ENCODE measurements around the gene NTHL1. TPM values are rescaled to one million over a fixed set of nuclear protein-coding genes. Genes with fewer than 3 reads are reported as not detected.

The NTHL1 gene
- total and polyA plus RNA-seq, 2 of the 8 experiments (the other 6 are each of a cell fraction or from before 2014, with no cell fraction given) = 70.9 to 150 TPM

- CTCF ChIA-PET (ENCODE audit: partially characterized antibody) = interaction anchor here (0.6 to 3.5 kb wide), 9 partner anchors 8 to 118 kb away, joined by 3 to 15 read pairs (median 5); no protein-coding TSS in a partner anchor
- H2BK15ac ChIP-seq (ENCODE audit: low read length) = no peak overlapping the region
Observed at GRCh38 chr16:2070576-2071453, 23.2 kb upstream of the NTHL1 start.

More at GRCh38 chr16:2070576-2071453, 23.2 kb upstream of the NTHL1 start:
- FAIRE-seq (no peak), DNase-seq (ENCODE audit: low read depth in 1 of 2, low spot score in 2 of 2) (no peak)
- H3K27ac ChIP-seq (ENCODE audit: low read depth, low read length) = no peak overlapping the region; the same call in 1 of the 2 replicates
- no peak overlapping the region for H4K5ac ChIP-seq (ENCODE audit: insufficient read length, low read depth, low read length)
- H4K8ac ChIP-seq (ENCODE audit: extremely low read depth, insufficient read depth, low read length) = peak overlapping the region; percentile 51; the same call in 1 of the 2 replicates
- H4K91ac ChIP-seq (replicated peaks; ENCODE audit: insufficient read length, low read length) = no peak overlapping the region
- no peak for TF ChIP-seq HDAC6 (IDR thresholded peaks at IDR 0.05; ENCODE audit: low read depth, low read length)
- TF ChIP-seq POLR2AphosphoS5 (IDR thresholded peaks at IDR 0.05; ENCODE audit: low read depth, low read length) = no peak
- TF ChIP-seq RNF2 (IDR thresholded peaks at IDR 0.05; ENCODE audit: borderline replicate concordance, low read depth, low read length, missing control alignments, poor library complexity, severe bottlenecking) = no peak
- no peak for TF ChIP-seq JUN (IDR thresholded peaks at IDR 0.05; ENCODE audit: low read depth, low read length)
- TF ChIP-seq PHF8 (conservative IDR thresholded peaks at IDR 0.05; ENCODE audit: low read depth, low read length) = no peak
- TF ChIP-seq, protein P1, sequence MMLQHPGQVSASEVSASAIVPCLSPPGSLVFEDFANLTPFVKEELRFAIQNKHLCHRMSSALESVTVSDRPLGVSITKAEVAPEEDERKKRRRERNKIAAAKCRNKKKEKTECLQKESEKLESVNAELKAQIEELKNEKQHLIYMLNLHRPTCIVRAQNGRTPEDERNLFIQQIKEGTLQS (IDR thresholded peaks at IDR 0.05; ENCODE audit: insufficient read depth, low read depth, low read length) = no peak
- no peak for TF ChIP-seq RAD21 (IDR thresholded peaks at IDR 0.05 in 1 of 2, conservative IDR thresholded peaks at IDR 0.05 in 1 of 2; ENCODE audit: low read depth in 2 of 2, low read length in 2 of 2)
- TF ChIP-seq BACH1 (IDR thresholded peaks at IDR 0.05; ENCODE audit: low read length) = no peak
- TF ChIP-seq RFX5 (IDR thresholded peaks at IDR 0.05; ENCODE audit: borderline replicate concordance, low read depth, low read length) = no peak
- TF ChIP-seq CEBPB (IDR thresholded peaks at IDR 0.05; ENCODE audit: low read depth, low read length) = no peak
- no peak overlapping the region for H3K56ac ChIP-seq (replicated peaks; ENCODE audit: insufficient read length, low read depth, low read length)
- H3K79me2 ChIP-seq (ENCODE audit: control insufficient read depth in 1 of 2, insufficient read depth in 2 of 2, low read length in 2 of 2) = no peaks in the 10 kb centered on the region
- H2BK5ac ChIP-seq (ENCODE audit: low read depth, low read length) = no peak overlapping the region; the same call in 1 of the 2 replicates
- no peaks in the 10 kb centered on the region for H3K79me1 ChIP-seq (ENCODE audit: low read depth, low read length)
- H3K18ac ChIP-seq (ENCODE audit: extremely low read depth, low read length) = no peak overlapping the region
- no peaks in the 10 kb centered on the region for H3K27me3 ChIP-seq (replicated peaks in 1 of 4; ENCODE audit: control insufficient read depth in 3 of 4, extremely low read depth in 1 of 4, insufficient read depth in 3 of 4, low read length in 3 of 4)
- H3K23me2 ChIP-seq (ENCODE audit: low read depth, low read length) = no peaks in the 10 kb centered on the region
- no peak overlapping the region for H2BK12ac ChIP-seq (ENCODE audit: low read depth, low read length)
- peaks cover 3 to 13% (median 7%) of the 10 kb centered on the region in 4 experiments; a peak in 6 of 8 replicates for H3K36me3 ChIP-seq (ENCODE audit: control insufficient read depth in 2 of 4, insufficient read depth in 4 of 4, low read length in 3 of 4)
- H2AFZ ChIP-seq (ENCODE audit: low read length) = no peak overlapping the region
- no peak overlapping the region for H3K4me2 ChIP-seq (ENCODE audit: insufficient read depth in 1 of 2, low read depth in 2 of 2, low read length in 2 of 2)
- H3K14ac ChIP-seq (ENCODE audit: insufficient read length) = no peak overlapping the region
- H3K4ac ChIP-seq (replicated peaks; ENCODE audit: insufficient read length, low read depth, low read length) = no peak overlapping the region
- WGBS, 2 experiments (ENCODE audit: extremely low coverage in 1 of 2, insufficient coverage in 1 of 2, insufficient read length in 1 of 2, insufficient replicate concordance in 2 of 2, low coverage in 1 of 2, low lambda C conversion rate in 2 of 2, missing lambda C conversion rate in 1 of 2) = 92% methylated on average over 27 of the region's 29 CpGs; no CpG with 5 or more reads in 1 of the 2 experiments
- POLR2A ChIA-PET (ENCODE audit: partially characterized antibody) = interaction anchor here (0.7 to 2.0 kb wide), 6 partner anchors 9 to 84 kb away, joined by 3 to 9 read pairs (median 4); partner anchors contain the start of gene TRAF7
- no peak overlapping the region; a peak in 1 of 7 replicates for H3K9ac ChIP-seq (replicated peaks in 1 of 4; ENCODE audit: extremely low read depth in 1 of 4, low read depth in 3 of 4, low read length in 3 of 4)
- no peaks in the 10 kb centered on the region for H3K9me3 ChIP-seq (ENCODE audit: insufficient read depth in 2 of 2, low read depth in 1 of 2, low read length in 1 of 2)
- no peaks in the 10 kb centered on the region for H3K4me1 ChIP-seq (replicated peaks in 1 of 4; ENCODE audit: control insufficient read depth in 3 of 4, insufficient read depth in 4 of 4, low read length in 3 of 4)
- H2BK120ac ChIP-seq (replicated peaks; ENCODE audit: low read depth, low read length) = no peak overlapping the region
- H3K23ac ChIP-seq (ENCODE audit: insufficient read length) = no peak overlapping the region
- H4K20me1 ChIP-seq (replicated peaks in 1 of 2; ENCODE audit: control insufficient read depth in 1 of 2, insufficient read depth in 2 of 2, low read length in 2 of 2) = peaks cover 0 to 8% of the 10 kb centered on the region in 2 experiments
- no peak overlapping the region for H2BK20ac ChIP-seq (ENCODE audit: low read length)
- H2AK5ac ChIP-seq (ENCODE audit: low read depth, low read length) = no peak overlapping the region
- no peak overlapping the region for H3K4me3 ChIP-seq (ENCODE audit: extremely low read depth in 1 of 4, insufficient read depth in 2 of 4, low read depth in 3 of 4, low read length in 4 of 4)

All from H1 (cell line).